ENCODE measurements around the gene CLNK.
"Not testable (repeated sequence)": the region's sequence is repeated elsewhere in the genome, so short reads cannot be mapped to it uniquely, and the experiment has no call there.

Gene CLNK

GRCh38 chr4:10656420-10656819, 28.1 kb downstream of the CLNK start:
- no peak for DNase-seq

DNA sequence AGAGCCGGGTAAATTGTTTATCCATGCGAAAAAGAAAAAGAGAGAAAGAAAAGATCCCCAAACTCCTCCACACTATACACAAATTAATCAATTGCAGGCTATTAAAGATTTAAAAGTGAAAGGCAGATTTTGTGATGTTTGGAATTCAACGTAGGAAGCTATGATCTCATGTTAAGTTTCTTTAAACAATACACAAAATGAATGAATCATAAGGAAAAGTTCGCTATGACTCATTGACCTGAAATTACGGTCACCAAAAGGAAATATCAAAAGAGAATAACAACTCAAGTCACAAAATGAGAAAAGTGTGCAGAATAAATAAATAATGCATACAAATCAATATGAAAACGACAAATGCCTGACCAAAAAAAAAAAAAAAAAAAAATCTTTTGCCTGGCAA, 28.6 kb downstream of the CLNK start:
- no peak for DNase-seq

- DNase-seq = no peak
These were observed 36.1 kb downstream of the CLNK start for GRCh38 chr4:10648479-10648878.

GRCh38 chr4:10647846-10648245, 36.7 kb downstream of the CLNK start:
- no peak for DNase-seq

GRCh38 chr4:10643600-10644425, 40.8 kb downstream of the CLNK start:
- no peak for DNase-seq

GRCh38 chr4:10640561-10641201, 43.9 kb downstream of the CLNK start:
- peak; percentile 83 for DNase-seq

GRCh38 chr4:10639664-10640063, 44.9 kb downstream of the CLNK start:
- no peak for DNase-seq

DNA sequence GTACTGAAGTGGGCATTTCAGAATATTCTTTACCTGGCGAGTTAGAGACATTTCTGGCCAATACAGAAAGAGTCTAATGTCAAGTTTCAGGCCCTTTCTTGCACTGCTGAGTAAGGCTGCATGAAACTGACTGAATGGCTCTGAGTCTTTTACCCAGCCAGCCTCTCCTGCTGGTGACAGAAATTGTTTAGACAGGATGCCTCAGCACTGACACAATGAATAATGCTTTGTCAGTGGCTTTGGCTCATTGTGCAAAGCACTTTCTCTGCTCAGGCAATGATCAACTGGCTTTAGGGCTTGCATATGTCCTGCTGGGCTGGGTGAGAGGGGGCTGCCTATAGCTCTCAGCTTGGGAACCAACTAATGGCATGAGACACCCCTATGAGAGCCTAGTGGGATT, 45.5 kb downstream of the CLNK start:
- DNase-seq = no peak

DNA sequence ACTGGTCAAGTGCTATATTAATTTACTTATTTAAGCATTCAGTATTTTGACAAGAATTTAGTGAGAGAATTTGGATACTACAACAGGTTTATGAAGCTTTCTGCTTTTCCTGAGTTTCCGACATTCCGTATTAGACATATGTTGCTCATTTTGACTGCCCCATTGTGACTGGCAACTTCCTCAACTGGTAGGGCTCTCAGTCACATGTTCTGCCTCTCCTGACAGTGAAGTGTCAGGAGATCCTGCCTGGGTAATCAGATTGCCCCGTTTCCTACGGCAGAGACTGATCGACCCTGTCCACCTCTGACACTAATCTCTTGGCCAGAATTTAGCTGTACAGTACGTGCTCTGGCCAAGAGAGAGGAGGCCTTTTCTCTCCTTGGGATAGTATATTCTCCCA, 49.5 kb downstream of the CLNK start:
- no peak for DNase-seq

GRCh38 chr4:10629394-10629793, 55.2 kb downstream of the CLNK start:
- DNase-seq = no peak

DNA sequence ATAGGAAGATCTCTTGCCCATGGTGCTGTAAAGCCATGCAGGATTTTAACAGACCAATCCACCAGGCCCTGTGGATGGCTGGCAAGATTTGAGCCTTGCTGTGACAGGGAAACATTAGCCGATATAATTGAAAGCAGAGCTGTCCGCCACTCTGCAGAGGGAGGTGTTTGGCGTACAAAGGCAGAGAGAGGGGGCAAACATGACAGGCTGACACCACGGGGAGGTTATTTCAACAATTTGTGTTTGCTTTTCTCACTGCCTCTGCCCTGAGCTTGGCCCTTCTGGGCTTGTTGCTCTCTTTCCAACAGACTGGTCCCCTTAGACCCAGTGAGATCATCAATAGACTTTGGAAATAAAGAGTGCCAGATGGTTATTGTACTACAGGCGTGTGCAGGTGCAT, 59.4 kb downstream of the CLNK start:
- DNase-seq = no peak

GRCh38 chr4:10623862-10624261, 60.7 kb downstream of the CLNK start:
- DNase-seq = no peak

DNA sequence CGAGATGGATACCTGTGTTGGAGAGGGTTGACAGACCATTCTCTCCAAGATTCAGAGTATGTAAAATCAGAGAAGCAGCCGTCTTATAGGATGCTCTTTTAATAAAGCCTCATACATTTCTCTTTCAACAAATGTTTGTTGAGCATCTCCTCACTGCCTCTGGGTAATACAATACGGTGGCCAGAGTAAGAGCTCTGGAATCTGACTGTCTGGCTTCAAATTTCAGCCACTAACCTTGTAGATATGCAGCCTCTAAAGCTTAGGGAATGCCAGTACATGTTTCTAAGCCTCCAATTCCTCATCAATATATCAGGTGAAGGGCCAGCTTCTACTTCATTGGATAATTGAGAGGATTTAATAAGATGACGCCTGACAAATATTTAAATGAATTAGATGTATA, 61.3 kb downstream of the CLNK start:
- no peak for DNase-seq

- DNase-seq = no peak
These were observed 61.8 kb downstream of the CLNK start for GRCh38 chr4:10622728-10623127.

DNA sequence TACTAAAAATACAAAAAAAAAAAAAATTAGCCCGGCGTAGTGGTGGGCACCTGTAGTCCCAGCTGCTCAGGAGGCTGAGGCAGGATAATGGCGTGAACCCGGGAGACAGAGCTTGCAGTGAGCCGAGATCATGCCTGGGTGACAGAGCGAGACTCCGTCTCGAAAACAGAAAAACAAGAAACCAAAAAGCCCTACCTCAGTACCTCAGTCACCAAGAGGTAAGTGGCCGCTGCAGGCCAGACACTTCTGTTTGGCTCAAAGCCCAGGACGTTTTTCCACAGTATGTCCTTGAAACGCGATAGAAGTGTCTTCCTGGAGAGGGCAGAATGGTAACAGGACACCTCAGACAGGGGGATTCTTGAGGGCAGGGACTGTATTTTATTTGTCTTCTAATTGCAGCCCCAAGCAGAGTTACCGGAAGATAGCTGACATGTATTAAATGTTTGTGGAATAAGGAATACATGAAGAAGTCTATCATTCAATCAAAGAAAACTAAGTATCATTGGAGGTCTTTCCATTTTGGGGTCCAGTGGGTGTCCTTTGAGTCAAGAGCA, 63.6 kb downstream of the CLNK start:
- DNase-seq = no peak

DNA sequence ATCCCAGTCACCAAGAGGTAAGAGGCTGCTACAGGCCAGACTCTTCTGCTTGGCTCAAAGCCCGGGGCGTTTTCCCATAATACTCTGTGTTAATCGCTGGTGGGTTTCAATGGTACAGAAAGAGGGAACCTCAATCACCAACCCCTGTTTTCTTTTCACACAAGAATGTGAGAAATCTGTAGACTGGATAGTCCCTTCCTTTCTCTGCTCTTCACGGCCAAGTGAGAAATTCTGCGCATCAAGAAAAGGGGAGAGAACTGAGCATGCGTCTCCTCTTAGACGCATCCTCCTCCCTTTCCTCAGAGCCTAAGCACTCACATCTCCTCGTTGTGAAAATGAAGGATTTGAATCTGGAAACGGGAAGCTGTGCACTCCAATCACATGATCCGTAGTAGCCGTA, 64.7 kb downstream of the CLNK start:
- no peak for DNase-seq

GRCh38 chr4:10619220-10619619, 65.3 kb downstream of the CLNK start:
- no peak for DNase-seq

DNA sequence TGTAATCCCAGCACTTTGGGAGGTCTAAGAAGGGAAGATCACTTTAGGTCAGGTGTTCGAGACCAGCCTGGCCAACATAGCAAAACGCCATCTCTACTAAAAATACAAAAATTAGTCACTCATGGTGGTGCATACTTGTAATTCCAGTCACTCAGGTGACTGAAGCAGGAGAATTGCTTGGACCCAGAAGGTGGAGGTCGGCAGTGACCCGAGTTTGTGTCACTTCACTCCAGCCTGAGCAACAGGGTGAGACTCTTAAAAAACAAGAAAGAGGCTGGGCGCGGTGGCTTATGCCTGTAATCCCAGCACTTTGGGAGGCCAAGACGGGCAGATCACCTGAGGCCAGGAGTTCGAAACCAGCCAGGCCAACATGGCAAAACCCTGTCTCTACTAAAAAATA, 69.6 kb downstream of the CLNK start:
- DNase-seq = not testable (repeated sequence)

DNA sequence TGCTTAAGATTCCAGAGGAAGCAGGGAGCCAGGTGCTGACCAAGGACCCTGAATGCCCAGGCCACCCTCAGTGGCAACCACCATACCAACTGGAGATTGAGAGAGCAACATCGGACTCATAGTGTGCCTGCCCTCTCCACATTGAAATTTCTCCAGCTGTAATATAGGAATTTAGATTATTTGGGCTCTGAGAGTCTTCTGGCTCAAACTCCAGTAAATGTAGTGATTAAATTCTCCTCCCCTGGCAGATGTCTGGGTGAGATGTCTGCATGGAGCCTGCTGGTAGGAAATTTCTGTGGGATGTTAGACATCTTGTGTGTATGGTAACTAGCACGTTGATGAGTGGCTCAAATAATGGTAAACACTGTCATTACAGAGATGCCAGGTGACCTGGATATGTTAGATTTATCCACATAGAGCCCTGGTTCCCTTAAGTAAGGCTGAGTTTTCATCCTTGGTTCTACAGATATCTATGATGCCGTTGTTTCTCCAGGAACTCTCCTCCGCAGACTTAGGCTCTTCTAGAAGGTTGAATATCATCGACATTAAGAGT, 70.6 kb downstream of the CLNK start:
- no peak for DNase-seq

GRCh38 chr4:10612476-10612875, 72.1 kb downstream of the CLNK start:
- DNase-seq = no peak

DNA sequence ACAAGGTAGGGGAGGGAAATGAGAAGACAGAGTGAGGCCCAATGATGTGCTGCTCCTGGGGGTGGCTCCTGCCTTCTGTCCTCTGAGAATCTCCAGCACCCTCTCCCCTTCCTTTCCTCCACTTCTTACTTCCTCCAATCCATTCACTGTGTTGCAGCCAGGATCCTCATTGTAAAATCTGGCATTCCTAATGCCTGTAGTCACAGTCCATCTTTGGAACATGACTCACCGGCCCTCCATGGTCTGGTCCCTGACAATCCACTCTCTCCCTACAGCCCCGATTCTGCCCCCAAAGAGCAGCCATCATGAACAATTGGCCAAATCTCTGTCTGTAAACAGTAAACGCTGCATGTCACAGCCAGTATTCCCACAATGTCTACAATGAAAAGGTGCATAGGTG, 72.9 kb downstream of the CLNK start:
- no peak for DNase-seq

- DNase-seq = no peak
These were observed 75.9 kb downstream of the CLNK start for GRCh38 chr4:10608501-10609219.

DNA sequence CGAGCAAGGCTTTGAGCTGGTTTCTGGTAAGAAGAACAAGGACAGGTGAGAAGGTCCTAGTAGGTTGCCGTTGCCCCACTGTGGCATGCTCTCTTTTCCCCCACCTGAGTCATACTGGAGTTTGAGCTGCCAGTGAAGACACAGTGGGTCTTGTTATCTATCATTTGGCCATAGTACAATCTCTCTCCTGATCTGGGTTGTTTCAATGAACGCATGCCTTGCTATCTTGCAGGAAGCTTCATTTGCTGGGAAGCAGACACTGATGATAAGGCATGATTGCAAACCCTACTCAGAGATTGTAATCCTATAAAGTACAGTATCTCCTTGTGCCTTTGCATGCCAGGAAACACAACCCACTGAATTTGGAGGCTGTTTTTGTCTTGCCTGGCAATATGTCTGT, 77.4 kb downstream of the CLNK start:
- no peak for DNase-seq
